Activated naive CD4-positive, alpha-beta T cell treated with anti-CD3 and anti-CD28 coated beads, Interleukin-2, amount 50 U/mL, for 72 hours (primary cell): ENCODE measurements around the gene PNMA6F. TPM values are rescaled to one million over a fixed set of nuclear protein-coding genes. Genes with fewer than 3 reads are reported as not detected.
"Not testable (repeated sequence)": the region's sequence is repeated elsewhere in the genome, so short reads cannot be mapped to it uniquely, and the experiment has no call there.

ENCODE experiments used
- ATAC-seq, 2 donors: fragments of 150-1000 bp; cut with Tn5 transposase; 2 replicates each; pipeline ENCODE4 v1.10.0; 2021; ENCODE audit warnings: mild to moderate bottlenecking in 2 of 2, moderate library complexity in 2 of 2
- DNase-seq, 2 donors: peaks; one replicate each; pipeline ENCODE4 v3.0.0; 2021 to 2022; ENCODE audit warnings: low spot score in 2 of 2
- H3K27ac Mint-ChIP-seq, 2 donors: one replicate each; pipeline ENCODE4 v1.8.0; 2022; ENCODE audit warnings: mild to moderate bottlenecking in 2 of 2, mixed read lengths in 2 of 2
- H3K36me3 Mint-ChIP-seq, 2 donors: one replicate each; pipeline ENCODE4 v1.8.0; 2022; ENCODE audit warnings: mixed read lengths in 2 of 2
- H3K9me3 Mint-ChIP-seq, 2 donors: one replicate each; pipeline ENCODE4 v1.8.0; 2022; ENCODE audit warnings: mixed read lengths in 2 of 2
- total RNA-seq, 2 donors: library from RNA; stranded (reverse); gene quantifications; one replicate each; pipeline ENCODE4 v1.2.3, GENCODE V29; 2022

PNMA6F gene
- total RNA-seq, 2 donors from 2014 or later: not detected

DNA sequence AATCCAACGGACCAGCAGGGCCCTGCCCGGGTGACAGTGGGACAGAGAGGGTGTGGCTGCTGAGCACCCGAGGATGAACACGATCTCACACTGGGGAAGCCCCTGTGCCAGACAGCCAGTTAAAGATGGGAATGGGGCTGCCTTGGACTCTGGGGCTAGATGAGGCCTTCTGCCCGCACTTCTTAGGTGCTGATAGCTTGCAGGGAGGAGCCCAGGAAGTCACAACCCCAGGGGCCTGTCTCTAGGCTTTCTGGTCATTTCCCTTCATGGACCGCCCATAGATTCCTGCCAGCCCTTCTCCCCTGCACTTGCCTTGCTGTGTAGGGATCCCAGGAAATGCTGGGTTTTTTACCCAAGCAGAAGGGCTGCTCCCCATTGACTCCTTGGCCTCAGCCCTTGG, 18.5 kb upstream of the PNMA6F start:
- no peak for ATAC-seq
- H3K27ac Mint-ChIP-seq: peak overlapping the region in 1 of 2 donors; percentile 65

DNA sequence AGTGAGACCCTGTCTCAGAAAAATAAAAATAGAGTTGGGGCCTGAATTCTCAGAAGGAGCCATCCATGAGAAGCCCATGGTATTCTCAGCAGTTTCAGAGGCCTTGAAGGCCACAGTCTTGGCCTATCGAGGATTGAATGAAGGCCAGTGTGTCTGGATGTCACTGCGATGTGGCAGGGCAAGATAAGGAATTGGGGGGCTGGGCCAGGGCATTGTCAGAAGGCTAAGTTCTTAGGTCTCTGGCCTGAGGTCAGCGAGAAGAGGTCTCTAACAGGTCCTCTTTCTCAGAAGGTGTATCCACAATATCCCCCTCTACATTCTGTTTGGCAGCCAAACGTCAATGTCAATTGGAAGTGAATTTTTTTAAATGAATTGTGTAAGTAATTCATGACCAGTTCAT, 18.1 kb upstream of the PNMA6F start:
- peaks cover 26 to 71% of the 10 kb centered on the region in 2 donors for H3K36me3 Mint-ChIP-seq
- ATAC-seq: no peak
- peaks cover 0 to 12% of the 10 kb centered on the region in 2 donors for H3K9me3 Mint-ChIP-seq
- no peak overlapping the region for H3K27ac Mint-ChIP-seq
- no peak for DNase-seq

More for the DNA sequence above, 18.5 kb upstream of the PNMA6F start:
- no peak for DNase-seq
- Mint-ChIP-seq H3K9me3 (peaks cover 0 to 12% of the 10 kb centered on the region in 2 donors), H3K36me3 (peaks cover 26 to 71% of the 10 kb centered on the region in 2 donors)

DNA sequence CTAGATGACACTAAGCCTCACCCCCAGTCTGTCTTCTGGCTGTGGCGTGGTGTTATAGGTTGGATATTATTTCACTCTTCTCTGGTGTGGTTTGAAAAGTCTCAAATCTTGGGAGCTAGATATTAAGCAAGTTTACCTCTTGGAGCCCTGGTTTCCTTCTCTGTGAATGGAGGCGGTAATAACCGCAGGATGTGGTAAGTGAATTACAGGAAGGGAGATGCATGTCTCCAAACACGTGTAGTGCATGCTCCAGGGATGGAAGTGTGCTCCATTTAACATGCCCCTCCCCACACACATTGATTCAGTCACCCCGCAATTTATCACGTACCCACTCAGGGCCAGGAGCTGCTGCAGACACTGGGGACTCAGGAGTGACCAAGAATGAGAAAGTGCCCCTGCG, 17.3 kb upstream of the PNMA6F start:
- peaks cover 0 to 12% of the 10 kb centered on the region in 2 donors for H3K9me3 Mint-ChIP-seq
- no peak for ATAC-seq
- peaks cover 26 to 69% of the 10 kb centered on the region in 2 donors for H3K36me3 Mint-ChIP-seq
- DNase-seq: no peak
- H3K27ac Mint-ChIP-seq: peak overlapping the region; percentile 69 to 90

DNA sequence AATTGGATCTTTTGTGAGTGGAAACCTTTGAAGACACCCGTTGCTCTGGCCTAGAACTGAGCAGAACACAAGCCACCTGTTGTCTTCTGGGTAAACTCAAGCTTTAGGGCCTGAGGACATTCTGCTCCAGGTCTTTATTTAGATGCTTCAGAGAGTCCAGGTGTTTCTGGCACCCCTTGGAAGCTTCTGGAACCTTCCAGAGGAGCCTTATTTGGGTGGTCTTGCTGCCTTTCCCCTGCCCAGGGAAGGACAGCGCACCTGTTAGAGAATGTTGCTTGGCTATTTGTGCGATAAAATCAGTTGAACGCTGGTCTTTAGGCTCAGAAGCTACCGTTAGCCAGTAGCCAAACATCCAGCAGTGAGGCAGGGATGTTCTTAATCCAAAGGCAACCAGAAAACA, 15.4 kb upstream of the PNMA6F start:
- peak overlapping the region in 1 of 2 donors; percentile 74 for H3K27ac Mint-ChIP-seq
- H3K36me3 Mint-ChIP-seq: peaks cover 22 to 53% of the 10 kb centered on the region in 2 donors
- ATAC-seq (peak in 1 of 2 donors; percentile 30), DNase-seq (no peak)
- peaks cover 0 to 12% of the 10 kb centered on the region in 2 donors for H3K9me3 Mint-ChIP-seq

DNA sequence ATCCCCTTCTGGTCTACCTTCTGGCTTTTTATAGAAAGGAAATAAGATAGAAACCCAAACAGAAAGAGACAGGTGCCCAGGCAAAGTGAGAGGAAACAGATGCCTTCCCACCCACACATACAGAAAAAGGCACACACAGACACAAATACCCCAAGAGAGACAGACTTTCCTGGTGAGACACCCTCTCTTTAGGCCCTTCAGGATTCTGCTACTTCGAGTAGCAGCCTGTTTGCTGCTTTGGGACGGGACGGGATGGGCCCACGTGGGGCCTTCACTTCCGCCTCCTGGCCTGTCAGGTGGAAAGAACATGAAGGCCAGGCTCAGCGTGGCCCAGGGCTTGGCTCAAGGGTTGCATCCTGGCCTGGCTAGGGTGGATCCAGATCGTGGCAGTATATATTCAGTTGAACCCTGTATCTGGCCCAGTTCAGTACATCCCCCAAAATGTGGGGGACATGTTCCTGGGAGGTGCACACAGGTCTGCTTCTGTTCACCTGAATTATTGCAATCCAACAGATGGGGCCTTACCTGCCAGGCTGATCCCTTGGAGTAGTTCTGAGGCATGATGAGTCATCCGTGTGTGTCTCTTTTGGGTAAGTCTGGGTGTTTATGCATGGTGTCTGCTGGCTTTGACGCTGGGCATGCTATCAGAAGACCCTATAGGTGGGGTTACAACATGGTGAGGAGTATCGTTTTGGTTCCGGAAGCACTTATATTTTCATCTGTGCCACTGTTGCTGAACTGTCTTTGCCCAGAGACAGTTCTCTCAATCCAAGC, 14.7 kb upstream of the PNMA6F start:
- no peak for DNase-seq
- Mint-ChIP-seq H3K9me3 (peaks cover 0 to 9% of the 10 kb centered on the region in 2 donors), H3K27ac (peak overlapping the region; percentile 72 to 88), H3K36me3 (peaks cover 20 to 47% of the 10 kb centered on the region in 2 donors)
- peak in 1 of 2 donors; percentile 39 for ATAC-seq

DNA sequence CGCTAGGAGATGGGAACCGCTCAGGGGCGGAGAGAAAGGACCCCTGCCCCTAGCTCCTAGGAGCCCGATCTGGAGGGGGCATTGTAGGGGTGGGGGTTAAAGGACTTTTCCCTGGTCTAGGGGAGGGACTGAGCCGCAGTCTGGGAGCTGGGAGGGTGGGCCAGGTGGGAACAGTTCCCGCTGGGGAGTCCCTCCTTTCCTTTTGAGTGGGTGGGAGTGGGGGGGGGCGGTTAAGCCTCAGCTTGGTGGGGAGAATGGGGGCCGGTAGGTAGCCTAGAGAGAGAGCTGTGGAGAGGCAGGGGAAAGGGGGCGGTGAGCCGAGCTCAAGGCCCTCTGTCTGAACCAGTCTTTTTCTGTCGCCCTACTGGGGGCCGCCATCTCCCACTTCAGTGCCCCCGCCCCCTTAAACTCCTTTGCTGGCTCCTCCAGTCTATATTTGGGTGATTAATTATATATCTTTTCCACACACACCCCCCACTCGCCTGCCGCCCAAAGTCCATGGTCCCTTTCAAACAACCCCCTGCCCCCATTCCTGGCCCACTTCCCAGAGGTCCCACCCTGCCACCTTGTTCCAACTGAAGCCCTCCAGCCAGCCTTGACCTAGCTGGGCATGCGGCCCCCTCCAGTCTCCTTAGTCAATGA, 13.2 kb upstream of the PNMA6F start:
- Mint-ChIP-seq H3K27ac (peak overlapping the region; percentile 65 to 72), H3K9me3 (peaks cover 0 to 5% of the 10 kb centered on the region in 2 donors), H3K36me3 (peaks cover 13 to 36% of the 10 kb centered on the region in 2 donors)
- ATAC-seq (no peak), DNase-seq (no peak)

DNA sequence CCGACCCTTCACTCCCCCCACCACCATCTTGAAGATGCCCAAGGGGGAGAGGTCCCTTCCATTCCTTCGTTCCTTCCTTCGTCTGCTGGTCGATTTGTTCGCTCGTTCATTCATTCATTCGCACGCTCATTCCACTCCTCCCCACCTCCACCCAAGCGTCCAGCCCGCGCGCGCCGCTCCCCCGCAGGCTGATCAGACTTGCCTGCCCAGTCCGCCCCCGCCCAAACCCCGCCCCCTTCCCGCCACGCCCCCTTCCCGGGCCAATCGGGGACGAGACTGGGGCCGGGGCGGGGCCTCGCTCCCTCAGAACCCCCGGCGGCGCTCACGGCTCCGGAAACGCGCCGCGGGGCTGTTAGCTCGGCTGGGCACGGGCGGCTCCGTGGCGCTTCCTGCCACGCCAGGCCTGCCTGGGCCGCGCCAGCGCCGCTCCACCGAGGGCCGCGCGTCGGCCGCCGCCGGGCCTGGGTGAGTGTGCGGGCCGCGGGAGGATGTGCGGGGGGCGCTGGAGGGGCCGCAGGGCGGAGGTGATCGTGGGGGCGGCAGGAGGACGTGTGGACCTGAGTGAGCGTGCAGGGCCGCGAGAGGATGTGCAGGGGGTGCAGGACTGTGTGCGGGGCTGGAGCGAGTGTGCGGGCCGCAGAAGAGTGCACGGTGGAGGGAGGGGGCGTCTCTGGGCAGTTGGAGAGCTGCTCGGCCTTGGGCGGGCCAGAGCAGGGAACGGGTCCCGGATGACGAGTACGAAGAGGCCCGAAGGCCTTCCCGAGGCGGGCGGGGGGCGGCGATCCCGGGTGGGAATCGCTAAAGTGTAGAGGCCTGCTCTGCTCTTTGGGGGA, 12.5 kb upstream of the PNMA6F start, which contains the start of gene ZNF275:
Gene ZNF275 (plus strand): TSS at position 333 of the 833 bp plus-strand sequence. CDS start 2,527 bp downstream, outside the sequence.
- DNase-seq (peak; percentile 81 to 86), ATAC-seq (peak; percentile 90 to 98)
- Mint-ChIP-seq H3K27ac (peak within 1 kb of the TSS; percentile 72 to 84), H3K9me3 (peaks cover 0 to 3% of the 10 kb centered on the region in 2 donors), H3K36me3 (peaks cover 11 to 32% of the 10 kb centered on the region in 2 donors)

DNA sequence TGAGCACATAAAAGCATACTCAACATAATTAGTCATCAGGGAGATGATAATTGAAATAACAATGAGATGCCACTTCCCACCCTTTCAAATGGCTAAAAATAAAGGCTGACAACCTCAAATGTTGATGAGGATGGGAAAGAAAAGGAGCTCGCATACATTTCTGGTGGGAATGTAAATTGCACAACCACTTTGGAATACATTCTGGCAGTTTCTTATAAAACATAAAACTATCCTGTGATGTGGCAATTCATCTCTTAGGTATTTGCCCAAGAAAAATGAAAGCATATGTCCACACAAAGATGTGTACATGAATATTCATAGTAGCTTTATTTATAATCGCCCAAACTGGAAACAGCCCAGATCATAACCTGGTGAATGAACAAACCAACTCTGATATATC, 11.7 kb upstream of the PNMA6F start:
- peaks cover 3 to 24% of the 10 kb centered on the region in 2 donors for H3K36me3 Mint-ChIP-seq
- DNase-seq (no peak), ATAC-seq (no peak)
- peak overlapping the region in 1 of 2 donors; percentile 72 for H3K27ac Mint-ChIP-seq
- H3K9me3 Mint-ChIP-seq: no peaks in the 10 kb centered on the region

DNA sequence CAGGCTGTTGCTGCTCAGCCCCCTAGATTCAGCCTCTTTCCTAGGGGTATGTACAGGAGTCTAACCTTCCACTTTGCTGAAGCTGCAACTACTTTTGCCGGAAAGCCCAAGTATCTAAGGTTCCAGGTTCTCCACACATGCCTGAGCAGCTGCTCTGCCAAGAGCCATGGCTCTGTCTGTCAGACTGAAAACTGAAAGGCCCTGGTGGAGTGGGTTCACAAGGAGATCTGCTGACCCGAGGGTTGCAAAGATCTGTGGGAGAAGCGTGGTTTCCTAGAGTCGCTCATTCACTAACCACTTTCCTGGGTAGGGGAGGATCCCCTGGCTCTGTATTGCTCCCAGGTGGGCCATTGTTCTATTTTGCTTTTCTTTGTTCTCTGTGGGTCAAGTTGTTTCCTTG, 6.0 kb upstream of the PNMA6F start:
- Mint-ChIP-seq H3K9me3 (no peaks in the 10 kb centered on the region), H3K27ac (no peak overlapping the region)

DNA sequence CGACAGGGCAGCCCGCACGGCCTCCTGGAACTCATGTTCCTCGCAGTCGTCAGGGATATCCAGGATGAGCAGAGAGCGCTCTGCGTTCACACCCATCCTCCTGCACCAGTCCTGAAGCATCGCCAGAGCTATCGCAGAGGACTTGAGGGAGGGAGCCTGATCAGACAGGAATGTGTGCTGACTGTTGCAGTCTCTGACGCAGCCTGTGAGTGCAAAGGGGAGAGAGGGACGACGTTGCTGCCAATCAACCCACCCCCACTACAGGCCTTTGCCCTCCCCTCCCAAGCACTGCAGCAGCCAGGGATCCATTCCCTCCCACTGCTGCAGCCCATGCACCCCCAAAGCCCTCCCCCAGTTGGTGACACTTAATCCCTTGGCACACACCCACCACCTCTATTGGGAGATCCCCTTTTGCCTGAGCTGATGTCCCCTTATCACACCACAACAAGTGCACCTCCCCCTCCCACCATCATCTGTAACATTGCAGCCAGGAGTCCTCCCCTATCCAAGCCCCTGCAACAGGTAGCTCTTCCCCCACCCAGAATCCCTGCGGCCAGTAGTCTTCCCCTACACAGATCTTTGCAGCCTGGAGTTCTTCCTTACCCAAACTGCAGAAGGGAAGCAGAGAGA, 897 bp downstream of the PNMA6F start:
- DNase-seq: no peak
- no peak overlapping the region for H3K27ac Mint-ChIP-seq
- ATAC-seq: no peak
- no peaks in the 10 kb centered on the region for H3K9me3 Mint-ChIP-seq
- H3K36me3 Mint-ChIP-seq: no peaks in the 10 kb centered on the region

More for the DNA sequence above, 6.0 kb upstream of the PNMA6F start:
- ATAC-seq (no peak), DNase-seq (no peak)
- H3K36me3 Mint-ChIP-seq: no peaks in the 10 kb centered on the region

DNA sequence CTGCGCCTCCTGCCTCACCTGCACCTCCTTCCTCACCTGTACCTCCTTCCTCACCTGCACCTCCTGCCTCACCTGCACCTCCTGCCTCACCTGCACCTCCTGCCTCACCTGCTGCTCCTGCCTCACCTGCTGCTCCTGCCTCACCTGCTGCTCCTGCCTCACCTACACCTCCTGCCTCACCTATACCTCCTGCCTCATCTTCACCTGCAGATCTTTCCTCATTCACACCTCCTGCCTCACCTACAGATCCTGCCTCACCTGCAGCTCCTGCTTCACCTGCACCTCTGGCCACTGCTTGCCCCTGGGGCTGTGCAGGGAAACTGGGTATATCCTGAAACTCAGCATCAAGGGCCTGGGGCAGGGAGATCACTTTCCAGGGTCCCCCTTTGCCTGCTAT, 1.5 kb downstream of the PNMA6F start:
- H3K36me3 Mint-ChIP-seq, ATAC-seq, DNase-seq, H3K9me3 Mint-ChIP-seq, H3K27ac Mint-ChIP-seq: not testable (repeated sequence)

DNA sequence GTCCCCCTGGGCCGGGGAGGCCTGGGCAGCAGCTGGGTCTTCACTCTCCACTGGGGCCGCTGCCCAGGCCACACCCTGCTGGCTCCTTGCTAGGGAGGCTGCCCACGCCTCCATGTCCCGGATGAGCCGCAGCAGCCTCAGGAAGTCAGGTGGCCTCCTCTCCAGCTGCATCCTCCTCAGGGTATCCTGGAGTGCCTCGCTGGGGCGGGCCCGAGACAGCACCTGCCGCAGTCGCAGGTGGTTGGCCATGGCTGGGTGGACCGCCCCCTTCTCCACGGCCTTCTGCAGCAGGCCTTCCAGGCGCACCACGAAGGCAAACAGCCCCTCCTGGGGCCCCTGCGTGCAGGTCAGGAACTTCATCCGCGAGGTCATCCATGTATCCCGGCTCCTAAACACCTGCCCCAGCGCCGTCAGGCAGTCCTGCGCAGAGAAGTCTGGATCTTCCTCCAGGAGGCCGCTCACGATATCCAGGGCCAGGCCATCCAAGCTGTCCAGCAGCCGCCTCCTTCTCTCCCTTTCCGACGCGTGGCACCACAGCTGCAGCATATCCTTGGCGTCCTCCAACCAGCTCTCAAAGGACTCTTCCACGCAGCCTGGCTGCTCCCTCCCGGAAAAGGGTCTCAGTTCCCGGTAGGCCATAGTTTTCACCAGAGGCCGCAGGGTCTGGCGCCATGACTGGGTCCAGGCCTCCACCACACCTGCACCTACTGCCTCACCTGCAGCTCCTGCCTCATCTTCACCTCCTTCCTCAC, 2.1 kb downstream of the PNMA6F start:
- Mint-ChIP-seq H3K36me3 (no peaks in the 10 kb centered on the region), H3K9me3 (no peaks in the 10 kb centered on the region), H3K27ac (no peak overlapping the region)
- ATAC-seq (no peak), DNase-seq (no peak)

DNA sequence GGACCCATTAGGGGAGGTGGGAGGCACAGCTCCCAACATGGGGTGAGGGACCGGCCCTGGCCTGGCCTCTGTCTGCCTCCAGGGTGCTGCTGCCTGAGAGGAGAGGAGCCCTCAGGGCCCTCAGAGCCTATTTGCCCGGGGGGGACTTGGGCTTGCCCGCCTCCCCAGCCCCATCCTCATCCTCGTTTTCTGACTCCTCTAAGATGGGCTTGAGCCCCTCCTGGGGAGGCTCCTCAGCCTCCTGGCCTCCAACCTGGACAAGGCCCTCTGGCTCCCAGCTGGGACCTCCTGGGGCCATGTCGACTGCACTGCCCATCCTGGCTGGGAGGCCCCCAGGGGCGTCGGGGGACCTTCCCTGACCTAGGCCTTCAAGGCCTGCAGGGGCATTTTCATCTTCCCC, 2.8 kb downstream of the PNMA6F start:
- ATAC-seq: no peak
- no peak for DNase-seq
- no peaks in the 10 kb centered on the region for H3K36me3 Mint-ChIP-seq
- no peaks in the 10 kb centered on the region for H3K9me3 Mint-ChIP-seq
- no peak overlapping the region for H3K27ac Mint-ChIP-seq

DNA sequence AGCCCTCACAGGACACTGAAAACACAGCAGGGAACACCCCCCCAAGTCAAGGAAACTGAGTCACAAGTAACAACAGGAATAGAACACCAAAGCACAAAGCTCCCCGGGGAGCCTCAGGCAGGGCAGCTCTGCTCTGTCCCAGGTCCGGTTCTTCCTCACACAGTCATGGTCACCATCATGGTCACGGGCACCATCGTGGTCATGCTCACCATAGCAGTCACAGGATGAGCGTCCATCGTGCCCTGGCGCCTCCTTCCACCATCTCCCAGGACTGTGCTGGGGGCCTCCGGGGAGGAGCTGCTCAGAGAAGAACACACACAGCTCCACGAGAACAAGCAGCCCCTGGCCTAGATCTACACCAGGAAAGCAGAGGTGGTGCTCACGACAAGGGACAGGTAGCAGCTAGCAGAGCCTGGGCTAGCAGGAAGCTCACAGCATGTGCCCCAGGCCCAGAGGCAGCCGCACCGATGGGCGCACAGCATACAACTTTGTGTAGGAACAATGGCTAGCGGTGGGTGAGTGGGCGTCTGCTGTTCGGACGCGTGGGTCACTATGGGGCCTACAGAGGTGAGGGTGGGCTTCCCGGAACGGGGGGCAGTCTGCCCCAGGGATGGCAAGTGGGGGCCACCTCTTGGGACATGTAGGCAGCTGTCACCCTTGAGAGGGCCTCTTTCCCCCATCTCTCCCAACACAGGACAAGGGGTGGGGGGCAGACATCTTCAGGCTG, 3.4 kb downstream of the PNMA6F start:
- ATAC-seq (no peak), DNase-seq (no peak)
- Mint-ChIP-seq H3K36me3 (no peaks in the 10 kb centered on the region), H3K9me3 (no peaks in the 10 kb centered on the region), H3K27ac (no peak overlapping the region)

DNA sequence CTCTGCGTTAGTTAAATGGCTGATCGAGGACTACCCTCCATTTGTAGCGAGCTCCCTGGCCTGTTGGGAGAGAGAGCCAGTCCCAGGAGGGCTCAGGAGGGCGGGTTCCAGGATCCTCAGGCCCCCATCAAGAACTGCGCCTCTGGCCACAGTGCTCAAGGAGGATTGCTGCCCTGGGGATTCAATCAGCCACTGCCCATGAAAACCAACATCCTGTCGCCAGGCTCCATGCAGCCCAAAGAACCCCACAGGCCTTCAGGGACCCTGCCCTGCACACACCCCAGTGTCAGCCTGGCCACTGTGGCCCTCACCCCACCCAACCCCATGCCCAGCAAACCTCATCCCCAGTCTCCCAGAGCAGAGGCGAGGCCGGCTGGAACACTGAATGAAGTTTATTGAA, 4.3 kb downstream of the PNMA6F start:
- H3K9me3 Mint-ChIP-seq: no peaks in the 10 kb centered on the region
- DNase-seq: no peak
- H3K27ac Mint-ChIP-seq: no peak overlapping the region
- ATAC-seq: no peak
- no peaks in the 10 kb centered on the region for H3K36me3 Mint-ChIP-seq
